Anterior cingulate cortex (tissue), 58 donors: ENCODE data around the gene GP5.

Source experiments
- DNase-seq, 58 donors: peaks; one replicate each; lab custom pipeline; 2025; lab: John Stamatoyannopoulos, UW

The GP5 gene

GRCh38 chr3:194399874-194400411, 877 bp upstream of the GP5 start:
- DNase-seq = no peak

GRCh38 chr3:194397757-194398312, 1.2 kb downstream of the GP5 start:
- no peak for DNase-seq

GRCh38 chr3:194396859-194397756, 2.0 kb downstream of the GP5 start:
- no peak for DNase-seq

GRCh38 chr3:194396539-194396858, 2.6 kb downstream of the GP5 start:
- no peak for DNase-seq

- peak in 1 of 58 donors; percentile 29 for DNase-seq
Measured at GRCh38 chr3:194395778-194396538, 3.1 kb downstream of the GP5 start.

GRCh38 chr3:194395212-194395611, 3.9 kb downstream of the GP5 start:
- DNase-seq = no peak

- DNase-seq = no peak
Measured at GRCh38 chr3:194392576-194392975, 6.5 kb downstream of the GP5 start.

GRCh38 chr3:194390835-194391234, 8.2 kb downstream of the GP5 start:
- DNase-seq = no peak

GRCh38 chr3:194389269-194389668, 9.8 kb downstream of the GP5 start:
- no peak for DNase-seq

- DNase-seq = no peak
Measured at GRCh38 chr3:194387926-194388418, 11.1 kb downstream of the GP5 start.

GRCh38 chr3:194387276-194387675, 11.8 kb downstream of the GP5 start:
- DNase-seq = no peak

- no peak for DNase-seq
Measured at GRCh38 chr3:194386648-194387047, 12.4 kb downstream of the GP5 start.

- no peak for DNase-seq
Measured at GRCh38 chr3:194386066-194386465, 13.0 kb downstream of the GP5 start.

GRCh38 chr3:194384569-194385001, 14.5 kb downstream of the GP5 start:
- no peak for DNase-seq

- no peak for DNase-seq
Measured at GRCh38 chr3:194384156-194384555, 14.9 kb downstream of the GP5 start.

GRCh38 chr3:194383276-194383940, 15.7 kb downstream of the GP5 start:
- DNase-seq = no peak

GRCh38 chr3:194382892-194383223, 16.2 kb downstream of the GP5 start:
- no peak for DNase-seq

- peak in 1 of 58 donors; percentile 12 for DNase-seq
Measured at GRCh38 chr3:194382196-194382891, 16.7 kb downstream of the GP5 start.

- DNase-seq = peak in 24 of 58 donors; percentile 5 to 61 (median 26)
Measured at GRCh38 chr3:194381460-194381875, 17.6 kb downstream of the GP5 start.

- DNase-seq = no peak
Measured at GRCh38 chr3:194380326-194380725, 18.7 kb downstream of the GP5 start.
